Measurements from ENCODE around the gene GLB1L3.

GRCh38 chr11:134267461-134267860 is 8.7 kb upstream of the GLB1L3 start:
- TF ChIP-seq, protein P1, sequence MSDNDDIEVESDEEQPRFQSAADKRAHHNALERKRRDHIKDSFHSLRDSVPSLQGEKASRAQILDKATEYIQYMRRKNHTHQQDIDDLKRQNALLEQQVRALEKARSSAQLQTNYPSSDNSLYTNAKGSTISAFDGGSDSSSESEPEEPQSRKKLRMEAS (IDR thresholded peaks at IDR 0.05): no peak
- TF ChIP-seq CEBPB (IDR thresholded peaks at IDR 0.05; ENCODE audit: low read depth) (no peak), CTCF (IDR thresholded peaks at IDR 0.05 in 2 of 3, conservative IDR thresholded peaks at IDR 0.05 in 1 of 3; ENCODE audit: borderline replicate concordance in 1 of 3, insufficient read depth in 1 of 3, low read depth in 2 of 3, low read length in 2 of 3) (no peak), POLR2A (IDR thresholded peaks at IDR 0.05; ENCODE audit: borderline replicate concordance, extremely low read depth, insufficient read depth, insufficient read length) (no peak), EGR1 (IDR thresholded peaks at IDR 0.05; ENCODE audit: low read depth) (no peak)
